DMS79 treated with DMSO at 0.1 percent for 48 hours (cell line): Measurements from ENCODE around the gene PRMT7.

Source experiments
- DNase-seq: peaks from one replicate; lab custom pipeline; 2025; lab: John Stamatoyannopoulos, UW

PRMT7 gene

GRCh38 chr16:68306633-68307032 is 4.2 kb upstream of the PRMT7 start:
- no peak for DNase-seq

- DNase-seq: no peak
These were observed 1.0 kb upstream of the PRMT7 start for GRCh38 chr16:68309799-68310198.

DNA sequence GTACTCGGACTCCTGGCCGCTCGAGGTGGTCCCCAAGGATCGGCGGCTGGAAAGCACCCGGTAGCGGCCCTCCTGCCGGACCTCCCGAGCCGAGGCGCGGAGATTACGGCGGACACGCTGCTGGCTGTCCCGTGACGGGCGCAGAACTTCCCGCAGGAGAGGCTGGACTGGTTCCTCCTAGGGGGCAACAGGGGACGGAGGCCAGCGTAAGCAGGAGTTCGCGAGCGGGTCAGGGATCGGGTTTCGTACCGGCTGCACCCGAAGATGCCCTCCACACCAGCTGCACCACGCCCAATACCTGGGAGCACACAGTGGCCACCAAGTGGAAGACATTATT is 414 bp upstream of the PRMT7 start:
- no peak for DNase-seq

DNA sequence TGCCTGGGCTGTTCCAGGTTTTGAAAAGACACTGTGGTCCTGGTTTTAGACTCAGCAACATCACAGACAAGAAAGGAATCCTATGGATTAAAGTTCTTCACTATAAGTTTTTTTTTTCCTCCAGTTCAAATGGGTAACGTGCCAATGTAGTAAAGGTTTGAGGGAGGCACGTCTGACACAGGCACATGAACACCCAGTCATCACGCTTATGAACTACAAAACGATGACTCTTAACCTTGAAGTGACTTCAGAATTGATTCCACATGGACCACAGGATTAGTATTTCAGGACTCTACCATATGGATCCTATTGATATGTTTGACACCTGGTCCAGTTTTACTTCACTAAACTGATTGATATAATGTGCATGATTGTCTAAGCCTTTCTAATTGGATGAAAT is 2.3 kb downstream of the PRMT7 start:
- DNase-seq: no peak

DNA sequence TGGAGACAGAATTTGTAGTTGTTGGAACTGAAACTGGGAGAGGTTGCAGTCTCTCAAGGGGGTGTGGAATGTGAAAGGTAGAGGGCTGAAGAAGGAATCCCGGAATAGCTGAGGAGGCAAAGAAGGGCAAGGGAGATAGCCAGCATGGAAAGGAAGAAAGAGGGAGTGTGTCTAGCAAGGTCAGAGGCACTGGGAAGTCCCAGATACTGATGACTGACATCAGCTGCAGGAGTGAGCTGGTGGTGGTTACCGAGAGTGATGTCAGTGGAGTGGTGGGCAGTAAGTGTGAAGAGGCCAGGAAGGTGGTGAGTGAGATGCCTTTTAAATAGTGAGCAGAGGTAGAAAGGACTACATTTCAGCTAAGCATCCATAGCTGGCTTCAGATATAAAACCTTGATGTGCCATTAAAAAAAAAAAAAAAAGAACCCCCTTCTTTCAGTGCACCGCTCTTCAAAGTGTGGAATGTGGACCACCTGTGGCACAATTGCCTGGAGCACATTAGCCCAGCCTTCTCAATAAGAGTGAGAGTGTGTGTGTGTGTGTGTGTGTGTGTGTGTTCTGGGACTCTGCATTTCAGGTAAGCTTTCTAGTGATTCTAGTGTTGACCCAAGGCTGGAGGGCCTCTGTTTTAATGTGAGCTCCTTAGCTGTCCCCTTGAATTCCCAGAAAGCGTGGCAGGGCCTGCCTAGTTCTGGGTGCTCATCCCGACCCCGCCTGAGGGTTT is 8.5 kb downstream of the PRMT7 start:
- DNase-seq: peak; percentile 88

DNA sequence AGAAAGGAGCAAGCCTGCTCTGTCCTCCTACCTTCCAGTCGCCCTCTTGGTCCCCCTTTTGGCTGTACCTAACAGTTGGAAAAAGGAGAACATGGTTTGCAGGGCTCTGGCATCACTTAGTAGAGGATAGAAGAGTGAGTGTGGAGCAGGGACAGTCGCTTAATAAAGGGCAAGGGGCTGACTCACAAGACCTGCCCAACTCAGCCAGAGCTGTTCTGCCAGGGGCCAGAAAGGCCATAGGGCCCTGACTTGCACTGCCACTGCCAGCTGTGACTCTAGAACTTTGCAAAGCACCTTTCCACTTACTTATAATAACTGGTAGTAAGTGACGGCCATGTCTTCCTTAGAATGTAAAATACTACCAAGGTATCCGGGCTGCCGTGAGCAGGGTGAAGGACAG is 13.5 kb downstream of the PRMT7 start:
- DNase-seq: no peak

DNA sequence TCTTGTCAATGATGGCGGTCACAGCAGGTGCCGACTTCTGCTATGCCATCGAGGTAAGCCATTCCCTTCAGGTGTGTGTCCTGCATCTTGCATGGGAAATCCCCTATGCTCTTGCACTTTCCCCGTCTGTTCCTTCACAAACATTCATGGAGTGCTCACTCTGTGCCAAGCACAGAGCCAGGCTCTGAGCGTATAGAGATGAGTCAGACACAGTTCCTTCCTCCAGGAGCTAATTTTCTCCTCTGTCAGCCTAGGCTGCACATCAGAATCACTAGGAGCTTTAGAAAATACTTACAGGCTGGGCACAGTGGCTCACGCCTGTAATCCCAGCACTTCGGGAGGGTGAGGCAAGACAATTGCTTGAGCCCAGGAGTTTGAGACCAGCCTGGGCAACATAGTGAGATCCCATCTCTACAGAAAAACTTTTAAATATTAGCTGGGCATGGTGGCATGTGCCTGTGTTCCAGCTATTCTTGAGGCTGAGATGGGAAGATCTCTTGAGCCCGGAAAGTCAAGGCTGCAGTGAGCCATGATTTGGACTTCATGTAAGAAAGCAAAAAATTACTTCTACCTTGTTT is 14.1 kb downstream of the PRMT7 start:
- DNase-seq: no peak

- DNase-seq: peak; percentile 45
These were observed 17.5 kb downstream of the PRMT7 start for GRCh38 chr16:68328151-68328859.

GRCh38 chr16:68328860-68329390 is 18.1 kb downstream of the PRMT7 start:
- DNase-seq: no peak

- no peak for DNase-seq
These were observed 21.1 kb downstream of the PRMT7 start for GRCh38 chr16:68331879-68332410.

DNA sequence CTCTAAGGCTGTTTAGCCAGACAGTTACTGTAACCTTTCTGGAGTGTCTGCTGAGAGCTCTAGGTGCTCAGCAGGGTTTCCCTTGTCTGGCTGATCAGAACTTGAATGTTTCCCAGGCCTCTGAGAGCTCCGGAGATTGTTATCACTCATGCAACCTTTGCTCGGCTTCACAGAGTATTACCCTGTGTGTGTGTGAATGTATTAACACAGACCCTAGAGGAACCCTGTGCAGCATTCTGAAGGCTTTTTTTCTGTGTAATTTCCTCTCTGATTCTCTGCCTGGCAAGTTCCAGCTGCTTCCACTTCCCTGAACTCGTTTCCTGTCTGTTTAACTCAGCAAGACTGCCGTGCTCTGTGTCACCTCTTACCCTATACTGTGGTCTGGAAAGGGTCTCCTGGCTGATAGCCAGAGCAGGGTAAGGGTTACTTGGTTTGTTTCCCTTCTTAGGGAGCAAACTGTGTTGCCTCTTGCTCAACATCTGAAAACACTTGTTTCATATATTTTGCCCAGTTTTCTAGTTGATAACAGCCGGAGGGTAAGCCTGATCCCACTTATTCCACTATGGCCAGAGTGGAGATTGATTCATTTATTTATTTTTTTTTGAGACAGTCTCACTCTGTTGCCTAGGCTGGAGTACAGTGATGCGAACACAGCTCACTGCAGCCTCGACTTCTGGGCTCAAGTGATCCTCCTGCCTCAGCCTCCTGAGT is 21.7 kb downstream of the PRMT7 start:
- peak; percentile 73 for DNase-seq

DNA sequence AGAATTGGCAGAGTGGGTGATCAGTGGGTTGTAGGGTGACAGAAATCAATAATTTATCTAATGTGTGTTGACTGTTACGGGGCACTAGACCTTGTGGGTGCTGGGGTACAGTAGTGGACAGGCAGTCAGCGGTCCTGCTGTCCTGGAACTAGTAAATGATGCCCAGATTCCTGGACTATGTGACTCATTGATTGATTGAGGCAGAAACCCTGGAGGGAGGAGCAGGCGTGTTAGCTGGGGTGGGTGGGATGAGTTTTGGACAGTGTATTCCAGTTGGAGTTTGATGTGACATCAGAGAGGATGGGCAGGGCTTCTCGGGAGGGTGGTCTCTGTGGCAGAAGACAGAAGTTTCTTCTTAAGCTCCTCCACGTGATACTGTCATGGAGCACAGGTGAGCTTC is 24.4 kb downstream of the PRMT7 start:
- DNase-seq: no peak

- no peak for DNase-seq
These were observed 27.7 kb downstream of the PRMT7 start for GRCh38 chr16:68338326-68339119.

DNA sequence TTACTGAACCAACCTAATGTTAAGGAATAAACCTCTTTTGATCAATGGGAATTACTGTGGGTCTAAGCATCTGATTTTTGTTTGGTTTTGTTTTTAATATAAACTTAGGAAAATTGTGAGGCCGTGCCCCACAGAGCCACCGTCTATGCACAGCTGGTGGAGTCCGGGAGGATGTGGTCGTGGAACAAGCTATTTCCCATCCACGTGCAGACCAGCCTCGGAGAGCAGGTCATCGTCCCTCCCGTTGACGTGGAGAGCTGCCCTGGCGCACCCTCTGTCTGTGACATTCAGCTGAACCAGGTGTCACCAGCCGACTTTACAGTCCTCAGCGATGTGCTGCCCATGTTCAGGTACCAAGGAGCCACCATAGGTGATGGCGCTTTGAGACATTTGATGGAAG is 28.4 kb downstream of the PRMT7 start:
- no peak for DNase-seq

DNA sequence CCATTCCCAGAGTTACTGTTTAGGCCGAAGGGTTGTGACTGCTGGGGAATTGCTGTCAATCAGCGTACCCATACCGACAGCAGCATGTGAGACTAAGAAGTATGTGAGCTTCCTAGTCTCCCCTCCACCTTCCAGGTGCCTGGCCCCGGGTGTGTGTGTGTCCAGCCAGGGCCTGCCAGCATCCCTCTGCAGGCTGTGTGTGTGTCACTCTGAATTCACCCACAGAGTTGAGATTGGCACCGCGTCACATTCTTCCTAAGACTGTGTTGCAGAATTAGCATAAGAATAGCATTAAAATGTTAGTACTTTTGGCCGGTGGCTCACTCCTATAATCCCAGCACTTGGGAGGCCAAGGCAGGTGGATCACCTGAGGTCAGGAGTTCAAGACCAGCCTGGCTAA is 31.8 kb downstream of the PRMT7 start:
- no peak for DNase-seq

GRCh38 chr16:68343137-68343536 is 32.3 kb downstream of the PRMT7 start:
- no peak for DNase-seq

GRCh38 chr16:68344252-68344651 is 33.4 kb downstream of the PRMT7 start:
- DNase-seq: no peak

DNA sequence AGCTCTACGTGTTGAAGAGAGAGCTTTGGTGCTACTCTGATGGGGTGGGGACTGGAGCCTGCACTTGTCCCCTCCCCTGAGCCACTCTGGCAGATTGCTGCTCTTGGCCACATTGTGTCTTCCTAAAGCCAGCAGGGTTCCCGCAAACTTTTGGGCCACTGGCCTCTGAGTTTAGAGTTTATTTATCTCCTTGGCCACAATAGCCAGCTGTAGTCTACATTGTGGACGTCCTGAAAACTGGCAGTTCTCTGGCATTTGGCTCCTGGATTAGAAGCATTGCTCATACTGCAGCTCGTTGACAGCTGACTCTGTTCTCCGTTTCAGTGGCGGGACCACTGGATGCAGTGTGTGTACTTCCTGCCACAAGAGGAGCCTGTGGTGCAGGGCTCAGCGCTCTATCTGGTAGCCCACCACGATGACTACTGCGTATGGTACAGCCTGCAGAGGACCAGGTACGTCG is 34.6 kb downstream of the PRMT7 start:
- no peak for DNase-seq

GRCh38 chr16:68345958-68346635 is 35.3 kb downstream of the PRMT7 start:
- DNase-seq: no peak

GRCh38 chr16:68346892-68347480 is 36.2 kb downstream of the PRMT7 start:
- no peak for DNase-seq
